SK-N-MC (cell line): ENCODE measurements around the gene DLEC1.

Experiments used
- EZH2 ChIP-seq: fragments of 200-600 bp; sonication (generic); IDR thresholded peaks from one replicate; pipeline ENCODE4 v1.6.1; 2017; ENCODE audit warnings: antibody characterized with exemption
- FOXP2 ChIP-seq: optimal IDR thresholded peaks from 2 replicates; pipeline ENCODE3; 2011; ENCODE audit warnings: mild to moderate bottlenecking, moderate library complexity; ENCODE audit not compliant: insufficient read depth; ENCODE audit errors: extremely low read length, control extremely low read depth
- POLR2AphosphoS5 ChIP-seq: IDR thresholded peaks from 2 replicates; pipeline ENCODE4 v1.6.1; 2012; ENCODE audit warnings: mild to moderate bottlenecking, low read depth, low read length, borderline replicate concordance

- no peak for TF ChIP-seq FOXP2
- TF ChIP-seq EZH2 = no peak
- TF ChIP-seq POLR2AphosphoS5 = no peak
These were observed 94.2 kb downstream of the DLEC1 start for GRCh38 chr3:38133209-38133556.
